Measurements from ENCODE around the gene OR7G2.
A peak's percentile ranks its signal among the peaks of the same experiment; 100 is the strongest.

OR7G2 gene

GRCh38 chr19:9107375-9107774 lies at the start of gene OR7G2:
OR7G2 (minus strand) TSS chr19:9107475; CDS start chr19:9103243, 4,232 bp downstream.
- no peak for DNase-seq

GRCh38 chr19:9156304-9156703 lies 49.0 kb upstream of the OR7G2 start:
- DNase-seq = no peak

- no peak for DNase-seq
These were observed 48.3 kb upstream of the OR7G2 start for GRCh38 chr19:9155591-9155990.

GRCh38 chr19:9151367-9151766 lies 44.1 kb upstream of the OR7G2 start:
- DNase-seq = no peak

GRCh38 chr19:9150650-9151049 lies 43.4 kb upstream of the OR7G2 start:
- DNase-seq = no peak

GRCh38 chr19:9149997-9150396 lies 42.7 kb upstream of the OR7G2 start:
- no peak for DNase-seq

- no peak for DNase-seq
These were observed 41.4 kb upstream of the OR7G2 start for GRCh38 chr19:9148697-9149096.

- no peak for DNase-seq
These were observed 39.6 kb upstream of the OR7G2 start for GRCh38 chr19:9146882-9147281.

- DNase-seq = no peak
These were observed 37.6 kb upstream of the OR7G2 start for GRCh38 chr19:9144920-9145319.

- peak; percentile 69 for DNase-seq
These were observed 33.0 kb upstream of the OR7G2 start, which contains the start of gene ZNF317 for GRCh38 chr19:9140159-9140874. ZNF317 (plus strand) TSS chr19:9140397; CDS start chr19:9156017, 15,620 bp downstream.

- DNase-seq = no peak
These were observed 32.4 kb upstream of the OR7G2 start for GRCh38 chr19:9139609-9140158.

GRCh38 chr19:9132422-9132821 lies 25.1 kb upstream of the OR7G2 start:
- DNase-seq = no peak

- no peak for DNase-seq
These were observed 23.7 kb upstream of the OR7G2 start for GRCh38 chr19:9130965-9131364.

GRCh38 chr19:9128171-9128570 lies 20.9 kb upstream of the OR7G2 start:
- no peak for DNase-seq

- DNase-seq = no peak
These were observed 19.7 kb upstream of the OR7G2 start, which contains the start of gene OR7G3 for GRCh38 chr19:9126900-9127405. OR7G3 (minus strand) TSS chr19:9126950; CDS start chr19:9126950, 0 bp downstream.

- no peak for DNase-seq
These were observed 9.3 kb upstream of the OR7G2 start for GRCh38 chr19:9116547-9116946.

GRCh38 chr19:9115307-9115813 lies 8.1 kb upstream of the OR7G2 start, which contains the start of gene OR7G1:
OR7G1 (minus strand) TSS chr19:9115763; CDS start chr19:9115763, 0 bp downstream.
- no peak for DNase-seq

- DNase-seq = no peak
These were observed 2.7 kb upstream of the OR7G2 start for GRCh38 chr19:9109959-9110358.

- DNase-seq = no peak
These were observed 20.5 kb downstream of the OR7G2 start, which contains the start of gene OR1M1 for GRCh38 chr19:9086761-9087160. OR1M1 (plus strand) TSS chr19:9087061; CDS start chr19:9093245, 6,184 bp downstream.

GRCh38 chr19:9078651-9079050 lies 28.6 kb downstream of the OR7G2 start:
- DNase-seq = no peak

- no peak for DNase-seq
These were observed 30.4 kb downstream of the OR7G2 start for GRCh38 chr19:9076901-9077300.

GRCh38 chr19:9075064-9075949 lies 32.0 kb downstream of the OR7G2 start:
- peak; percentile 16 for DNase-seq

GRCh38 chr19:9073806-9074205 lies 33.5 kb downstream of the OR7G2 start:
- no peak for DNase-seq
